Measurements from ENCODE around the gene XPO6. TPM values are rescaled to one million over a fixed set of nuclear protein-coding genes. Genes with fewer than 3 reads are reported as not detected.
"Not testable (repeated sequence)": the region's sequence is repeated elsewhere in the genome, so short reads cannot be mapped to it uniquely, and the experiment has no call there.

The XPO6 gene
- polyA plus RNA-seq, 1 donor, result 58.1 TPM

GRCh38 chr16:28149011-28149888, 62.5 kb downstream of the XPO6 start:
- DNase-seq (ENCODE audit: low read depth), result no peak

- no peak for DNase-seq (ENCODE audit: low read depth)
Measured at GRCh38 chr16:28146536-28146935, 65.2 kb downstream of the XPO6 start.

GRCh38 chr16:28145796-28146195, 66.0 kb downstream of the XPO6 start:
- DNase-seq (ENCODE audit: low read depth), result no peak

DNA sequence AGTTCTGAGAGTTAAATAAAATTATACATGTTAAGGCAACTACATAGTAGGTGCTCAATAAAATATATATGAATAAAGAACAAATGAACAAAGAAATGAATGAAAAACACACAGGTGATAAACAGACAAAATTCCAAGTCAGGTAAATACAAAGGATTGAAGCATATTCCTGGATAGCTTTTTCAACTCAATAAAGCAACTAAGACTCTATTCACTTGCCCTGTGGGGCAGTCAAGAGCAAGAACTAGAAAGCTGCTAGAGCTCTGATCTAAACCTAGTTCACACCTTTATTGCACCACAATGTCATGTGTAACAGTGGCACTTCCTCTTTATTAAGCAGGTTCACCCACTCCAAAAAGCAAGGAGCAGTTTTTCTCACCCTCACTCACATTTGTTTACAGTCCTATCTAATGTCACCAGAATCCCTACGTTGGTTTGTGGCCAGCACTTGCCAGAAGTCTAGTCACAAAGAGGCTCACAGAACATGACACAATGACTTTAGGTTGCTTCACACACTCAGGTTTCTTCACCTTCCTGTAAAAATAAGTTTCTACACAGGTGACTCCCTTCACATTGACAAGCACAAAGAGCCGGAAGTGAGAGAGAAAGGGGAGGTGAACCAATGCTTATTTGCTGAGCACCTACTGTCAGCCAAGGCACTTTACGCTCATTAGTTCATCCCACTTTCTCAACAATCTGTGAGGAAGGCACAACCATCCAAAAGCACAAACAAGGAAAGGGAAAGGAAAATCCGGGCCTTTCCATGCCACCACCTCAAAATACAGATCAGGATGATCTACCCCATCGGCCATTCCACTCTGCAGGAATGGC, 70.8 kb downstream of the XPO6 start:
- DNase-seq (ENCODE audit: low read depth), result no peak

DNA sequence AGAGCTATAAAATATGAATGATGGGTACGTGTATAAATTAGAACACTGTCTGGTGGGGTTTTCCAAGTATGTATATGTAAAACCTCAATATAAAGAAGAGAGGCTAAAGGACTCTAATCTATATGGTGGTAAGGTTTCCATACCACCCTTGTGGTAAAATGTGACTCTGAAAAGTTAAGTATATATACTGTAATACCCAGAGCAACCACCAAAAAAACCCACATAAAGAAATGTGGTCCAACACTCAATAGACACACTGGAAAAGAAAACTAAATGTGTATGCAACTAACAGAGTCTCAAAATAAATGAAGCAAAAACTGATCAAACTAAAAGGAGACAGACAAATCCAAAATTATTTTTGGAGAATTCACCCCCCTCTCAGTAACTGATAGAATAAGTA, 72.2 kb downstream of the XPO6 start:
- DNase-seq (ENCODE audit: low read depth), result no peak

DNA sequence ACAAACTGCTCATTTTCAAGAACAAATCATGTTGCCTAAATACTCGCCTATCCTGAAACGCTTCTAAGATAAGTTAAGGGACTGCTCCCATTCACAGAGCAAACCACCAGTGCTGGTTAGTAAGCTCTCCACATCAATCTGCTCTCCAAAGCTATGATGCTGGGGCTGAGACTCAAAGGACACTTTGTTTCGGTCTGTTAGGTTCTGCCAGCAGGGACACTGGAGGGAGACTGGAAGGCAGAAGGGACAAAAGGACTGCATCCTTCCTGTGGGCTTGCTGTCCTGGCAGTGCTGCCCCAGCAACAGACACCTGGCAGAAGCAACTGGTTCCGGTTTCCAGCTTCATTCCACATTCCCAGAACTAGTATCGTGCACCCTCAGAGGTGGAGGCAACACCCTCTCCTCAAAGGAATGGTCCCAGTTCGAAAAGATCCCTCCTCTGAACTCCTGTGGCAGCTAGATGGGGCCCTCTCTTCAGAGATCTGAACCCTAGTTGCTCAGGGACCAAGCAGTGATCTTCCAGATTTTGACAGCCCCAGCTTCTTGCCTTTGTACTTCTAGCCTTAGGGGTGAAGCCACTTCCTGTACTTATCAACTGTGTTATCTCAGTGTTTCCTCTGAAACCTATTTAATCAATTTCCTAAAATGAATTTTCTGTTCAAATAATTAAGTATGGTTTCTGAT, 74.9 kb downstream of the XPO6 start:
- DNase-seq (ENCODE audit: low read depth), result no peak

- DNase-seq (ENCODE audit: low read depth), result no peak
Measured at GRCh38 chr16:28133666-28134065, 78.1 kb downstream of the XPO6 start.

DNA sequence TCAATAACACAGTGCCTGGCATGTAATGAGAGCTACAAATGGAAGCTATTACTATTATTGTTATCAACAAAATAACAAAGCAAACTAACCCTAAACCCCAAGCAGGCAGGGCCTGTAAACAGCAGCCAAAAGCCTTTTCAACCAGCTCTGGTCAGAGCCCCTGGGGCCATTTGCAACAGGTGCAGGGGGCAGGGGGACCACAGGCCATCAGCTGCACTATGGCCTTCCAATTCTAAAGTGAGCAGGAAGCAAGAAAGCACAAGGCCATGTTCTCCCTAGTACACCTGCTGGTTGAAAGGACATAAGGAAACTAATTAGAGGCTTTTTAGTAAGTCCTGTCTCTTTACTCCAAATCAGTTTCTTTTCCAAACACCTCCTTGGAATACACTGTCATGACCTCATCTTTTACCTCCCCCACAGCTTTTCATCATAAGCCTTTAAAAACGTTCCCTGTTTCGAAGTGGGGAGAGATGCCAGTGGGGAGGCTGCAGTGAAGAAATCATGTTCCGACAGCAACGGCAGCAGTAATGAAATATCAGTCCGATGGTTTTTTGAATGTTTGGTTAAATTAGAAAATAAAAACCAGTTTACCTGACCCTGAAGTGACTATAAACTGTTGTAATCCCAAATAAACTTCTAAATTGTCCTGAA, 79.9 kb downstream of the XPO6 start:
- DNase-seq (ENCODE audit: low read depth), result no peak

DNA sequence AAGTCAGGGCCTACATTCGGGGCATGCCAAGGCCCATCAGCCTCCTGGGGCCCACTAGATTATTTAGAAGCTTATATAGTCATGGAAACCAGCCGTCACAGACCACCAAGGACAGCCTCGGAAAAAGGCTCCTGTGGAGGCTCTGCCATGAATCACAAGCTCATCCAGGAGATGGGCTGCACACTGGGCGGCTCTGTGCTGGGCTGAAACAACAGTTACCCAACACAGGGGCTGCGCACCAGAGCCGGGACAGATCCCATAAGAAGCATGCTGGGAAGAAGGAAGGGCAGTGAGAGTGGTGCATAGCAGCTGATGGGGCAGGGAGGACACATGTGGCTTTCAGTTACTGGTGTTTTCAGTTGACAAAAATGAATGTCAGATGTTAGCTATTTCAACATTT, 80.6 kb downstream of the XPO6 start:
- DNase-seq (ENCODE audit: low read depth), result no peak

- DNase-seq (ENCODE audit: low read depth), result peak; percentile 78
Measured at GRCh38 chr16:28130099-28131088, 81.4 kb downstream of the XPO6 start.

GRCh38 chr16:28126684-28127620, 84.8 kb downstream of the XPO6 start:
- DNase-seq (ENCODE audit: low read depth), result no peak

GRCh38 chr16:28125592-28125991, 86.2 kb downstream of the XPO6 start:
- DNase-seq (ENCODE audit: low read depth), result no peak

GRCh38 chr16:28121527-28121926, 90.2 kb downstream of the XPO6 start:
- DNase-seq (ENCODE audit: low read depth), result no peak

GRCh38 chr16:28120754-28121153, 91.0 kb downstream of the XPO6 start:
- DNase-seq (ENCODE audit: low read depth), result no peak

- no peak for DNase-seq (ENCODE audit: low read depth)
Measured at GRCh38 chr16:28118637-28119036, 93.1 kb downstream of the XPO6 start.

- no peak for DNase-seq (ENCODE audit: low read depth)
Measured at GRCh38 chr16:28117168-28117565, 94.6 kb downstream of the XPO6 start.

- not testable (repeated sequence) for DNase-seq (ENCODE audit: low read depth)
Measured at GRCh38 chr16:28115866-28116265, 95.9 kb downstream of the XPO6 start.

DNA sequence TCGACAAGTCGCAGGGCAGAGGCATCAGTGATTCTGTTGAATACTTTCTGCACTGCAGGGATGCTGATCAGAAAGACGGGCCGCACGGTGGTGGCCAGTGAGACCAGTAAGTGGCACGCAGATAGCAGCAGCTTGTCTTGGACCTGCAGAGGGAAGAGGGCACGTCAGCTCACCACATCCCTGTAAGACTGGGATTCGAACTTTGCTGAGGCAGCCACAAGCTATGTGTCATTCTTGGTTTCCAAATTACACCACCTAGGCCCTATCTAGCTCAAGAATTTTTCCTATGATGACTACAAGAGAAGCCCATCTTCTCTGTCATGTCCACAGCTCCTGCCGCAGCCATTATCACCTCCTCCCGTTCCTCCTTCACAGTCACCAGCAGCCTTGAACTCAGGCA, 98.9 kb downstream of the XPO6 start:
- no peak for DNase-seq (ENCODE audit: low read depth)

DNA sequence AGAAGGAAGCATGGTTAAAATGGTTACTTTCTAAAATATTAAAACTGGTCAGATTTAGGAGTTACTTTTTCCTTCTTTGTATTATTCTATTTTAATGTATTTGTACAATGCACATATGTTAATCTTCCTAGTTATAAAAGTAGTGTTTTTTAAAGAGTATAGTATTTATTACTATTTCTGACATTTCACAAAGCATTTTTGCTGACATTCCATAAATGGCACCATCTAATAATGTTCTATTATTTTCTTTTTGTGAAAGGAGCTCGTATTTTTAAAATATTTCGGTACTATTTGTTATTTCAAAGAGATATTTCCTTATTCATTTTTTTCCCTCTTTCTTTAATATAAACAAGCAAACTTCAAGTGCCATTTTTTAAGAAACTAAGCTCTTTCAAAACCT, 100.8 kb downstream of the XPO6 start:
- no peak for DNase-seq (ENCODE audit: low read depth)

Data from forelimb muscle (tissue), 1 donor.